CD4-positive, CD25-positive, alpha-beta regulatory T cell (primary cell): Measurements from ENCODE around the gene SCGB1D4. TPM values are rescaled to one million over a fixed set of nuclear protein-coding genes. Genes with fewer than 3 reads are reported as not detected.

ENCODE experiments used
- ATAC-seq, 2 donors: fragments of 150-1000 bp; cut with Tn5 transposase; one replicate each; pipeline ENCODE4 v1.10.0; 2021; ENCODE audit warnings: low read depth in 2 of 2, moderate number of reproducible peaks in 2 of 2, moderate library complexity in 1 of 2
- DNase-seq, 3 donors: peaks; one replicate each; pipeline versions ENCODE4 v3.0.0 to v3.0.0-alpha.2; 2012 to 2022; ENCODE audit warnings: mixed read lengths in 1 of 3
- H3K27ac ChIP-seq: one replicate; pipeline ENCODE4 v1.7.0; 2013; ENCODE audit warnings: mild to moderate bottlenecking, low read length; ENCODE audit not compliant: insufficient read depth, poor library complexity, severe bottlenecking
- H3K27me3 ChIP-seq: one replicate; pipeline ENCODE4 v1.7.0; 2013; ENCODE audit warnings: low read length; ENCODE audit not compliant: control insufficient read depth, insufficient read depth
- H3K36me3 ChIP-seq: one replicate; pipeline ENCODE4 v1.7.0; 2013; ENCODE audit warnings: mild to moderate bottlenecking, low read length, moderate library complexity; ENCODE audit not compliant: control insufficient read depth, insufficient read depth
- H3K4me1 ChIP-seq: 2 replicates; pipeline ENCODE4 v1.7.0; 2013; ENCODE audit warnings: mild to moderate bottlenecking, low read length; ENCODE audit not compliant: insufficient read depth, control insufficient read depth, poor library complexity, severe bottlenecking
- H3K4me3 ChIP-seq: one replicate; pipeline ENCODE4 v1.7.0; 2013; ENCODE audit warnings: low read depth, mild to moderate bottlenecking, low read length, moderate library complexity
- H3K9me3 ChIP-seq, 2 experiments: 1 replicate in 1 of 2; 2 replicates in 1 of 2; pipeline ENCODE4 v1.7.0; 2013; ENCODE audit warnings: low read length in 2 of 2, mild to moderate bottlenecking in 1 of 2, moderate library complexity in 1 of 2; ENCODE audit not compliant: control insufficient read depth in 2 of 2
- H3K27ac Mint-ChIP-seq, 3 donors: one replicate each; pipeline ENCODE4 v1.8.0; 2020 to 2022; ENCODE audit warnings: mild to moderate bottlenecking in 3 of 3, mixed read lengths in 3 of 3, moderate library complexity in 2 of 3
- H3K27me3 Mint-ChIP-seq: one replicate; pipeline ENCODE4 v1.8.0; 2022; ENCODE audit warnings: mild to moderate bottlenecking, mixed read lengths
- H3K36me3 Mint-ChIP-seq: one replicate; pipeline ENCODE4 v1.8.0; 2020; ENCODE audit warnings: mixed read lengths
- H3K4me1 Mint-ChIP-seq, 4 donors: one replicate each; pipeline ENCODE4 v1.8.0; 2020 to 2022; ENCODE audit warnings: mixed read lengths in 4 of 4, mild to moderate bottlenecking in 1 of 4
- H3K4me3 Mint-ChIP-seq, 4 donors: one replicate each; pipeline ENCODE4 v1.8.0; 2020 to 2022; ENCODE audit warnings: mild to moderate bottlenecking in 4 of 4, mixed read lengths in 4 of 4, moderate library complexity in 3 of 4
- H3K9me3 Mint-ChIP-seq, 7 donors: one replicate each; pipeline ENCODE4 v1.8.0; 2020 to 2022; ENCODE audit warnings: mixed read lengths in 7 of 7, mild to moderate bottlenecking in 3 of 7, moderate library complexity in 2 of 7
- polyA plus RNA-seq, 4 donors: library from polyadenylated mRNA; unstranded; fragments of 300-500 nt; fragmentation: Illumina TruSeq; gene quantifications; one replicate each; pipeline ENCODE4 v1.2.3, GENCODE V29; 2021
- total RNA-seq: library from RNA; stranded (reverse); gene quantifications from one replicate; pipeline ENCODE4 v1.2.3, GENCODE V29; 2022

SCGB1D4 gene
- total and polyA plus RNA-seq, 5 donors from 2014 or later: not detected

- Histone ChIP-seq H3K36me3 (no peaks in the 10 kb centered on the region), H3K4me3 (no peak overlapping the region), H3K9me3 (no peaks in the 10 kb centered on the region), H3K4me1 (no peaks in the 10 kb centered on the region), H3K27me3 (peaks cover 3% of the 10 kb centered on the region), H3K27ac (no peak overlapping the region)
- no peaks in the 10 kb centered on the region for H3K36me3 Mint-ChIP-seq
- peaks cover 31% of the 10 kb centered on the region for H3K27me3 Mint-ChIP-seq
- no peaks in the 10 kb centered on the region for H3K4me1 Mint-ChIP-seq
- DNase-seq: no peak
- no peak overlapping the region for H3K4me3 Mint-ChIP-seq
- no peak for ATAC-seq
- no peak overlapping the region for H3K27ac Mint-ChIP-seq
- H3K9me3 Mint-ChIP-seq: peaks cover 0 to 5% (median 0%) of the 10 kb centered on the region in 7 donors
These were observed 38.5 kb downstream of the SCGB1D4 start for GRCh38 chr11:62260261-62260953.

GRCh38 chr11:62256281-62256680 is 42.6 kb downstream of the SCGB1D4 start:
- Mint-ChIP-seq H3K4me3 (no peak overlapping the region), H3K4me1 (no peaks in the 10 kb centered on the region), H3K27ac (no peak overlapping the region), H3K9me3 (peaks cover 0 to 28% (median 13%) of the 10 kb centered on the region in 7 donors), H3K36me3 (peaks cover 9% of the 10 kb centered on the region), H3K27me3 (peaks cover 18% of the 10 kb centered on the region)
- ATAC-seq: no peak
- Histone ChIP-seq H3K9me3 (peaks cover 22 to 29% of the 10 kb centered on the region in 2 experiments), H3K27me3 (peaks cover 3% of the 10 kb centered on the region), H3K36me3 (no peaks in the 10 kb centered on the region), H3K4me3 (no peak overlapping the region), H3K4me1 (no peaks in the 10 kb centered on the region), H3K27ac (no peak overlapping the region)
- no peak for DNase-seq

GRCh38 chr11:62253999-62254542 is 44.8 kb downstream of the SCGB1D4 start:
- ATAC-seq: no peak
- H3K36me3 ChIP-seq: no peaks in the 10 kb centered on the region
- peaks cover 35 to 46% of the 10 kb centered on the region in 2 experiments for H3K9me3 ChIP-seq
- H3K27me3 Mint-ChIP-seq: peaks cover 16% of the 10 kb centered on the region
- H3K9me3 Mint-ChIP-seq: peaks cover 3 to 47% (median 25%) of the 10 kb centered on the region in 7 donors
- no peaks in the 10 kb centered on the region for H3K4me1 ChIP-seq
- no peaks in the 10 kb centered on the region for H3K4me1 Mint-ChIP-seq
- H3K4me3 Mint-ChIP-seq: no peak overlapping the region
- no peak for DNase-seq
- H3K27ac ChIP-seq: no peak overlapping the region
- no peak overlapping the region for H3K27ac Mint-ChIP-seq
- H3K27me3 ChIP-seq: peaks cover 3% of the 10 kb centered on the region
- H3K36me3 Mint-ChIP-seq: peaks cover 10% of the 10 kb centered on the region
- no peak overlapping the region for H3K4me3 ChIP-seq

GRCh38 chr11:62251698-62252097 is 47.2 kb downstream of the SCGB1D4 start:
- Mint-ChIP-seq H3K4me1 (no peaks in the 10 kb centered on the region), H3K27me3 (peaks cover 12% of the 10 kb centered on the region), H3K36me3 (peaks cover 10% of the 10 kb centered on the region), H3K9me3 (peaks cover 3 to 47% (median 27%) of the 10 kb centered on the region in 7 donors), H3K4me3 (no peak overlapping the region), H3K27ac (no peak overlapping the region)
- no peak for DNase-seq
- no peaks in the 10 kb centered on the region for H3K27me3 ChIP-seq
- no peaks in the 10 kb centered on the region for H3K4me1 ChIP-seq
- no peaks in the 10 kb centered on the region for H3K36me3 ChIP-seq
- H3K27ac ChIP-seq: no peak overlapping the region
- H3K9me3 ChIP-seq: peaks cover 35 to 46% of the 10 kb centered on the region in 2 experiments
- ATAC-seq: no peak
- H3K4me3 ChIP-seq: no peak overlapping the region

Other genes with a start within 250 kb of the SCGB1D4 start
- gene INCENP, start 175.1 kb downstream of the SCGB1D4 start, total RNA-seq: 36.6 TPM
- gene INCENP, start 175.1 kb downstream of the SCGB1D4 start, polyA plus RNA-seq: 1 to 10 TPM; 1.0 to 3.9 (median 2.3) TPM
- gene SCGB1D1, start 108.9 kb downstream of the SCGB1D4 start, total RNA-seq: not detected
- gene SCGB1D1, start 108.9 kb downstream of the SCGB1D4 start, polyA plus RNA-seq: not detected
- gene SCGB2A1, start 90.4 kb downstream of the SCGB1D4 start, total RNA-seq: not detected
- not detected for gene SCGB2A1, start 90.4 kb downstream of the SCGB1D4 start, polyA plus RNA-seq
- gene SCGB1D2, start 56.8 kb downstream of the SCGB1D4 start, total RNA-seq: not detected
- gene SCGB1D2, start 56.8 kb downstream of the SCGB1D4 start, polyA plus RNA-seq: not detected
- gene SCGB2A2, start 28.9 kb downstream of the SCGB1D4 start, total RNA-seq: not detected
- not detected for gene SCGB2A2, start 28.9 kb downstream of the SCGB1D4 start, polyA plus RNA-seq
- 0.57 TPM for gene ASRGL1, start 38.4 kb upstream of the SCGB1D4 start, total RNA-seq
- 1 to 10 TPM in 3 of 4 donors, not detected in 1; 1.4 to 3.6 (median 3.5) TPM for gene ASRGL1, start 38.4 kb upstream of the SCGB1D4 start, polyA plus RNA-seq
- gene SCGB1A1, start 120.0 kb upstream of the SCGB1D4 start, total RNA-seq: not detected
- gene SCGB1A1, start 120.0 kb upstream of the SCGB1D4 start, polyA plus RNA-seq: not detected
- 852 TPM for gene AHNAK, start 247.7 kb upstream of the SCGB1D4 start, total RNA-seq
- gene AHNAK, start 247.7 kb upstream of the SCGB1D4 start, polyA plus RNA-seq: 10 to 100 TPM; 22.3 to 59.3 (median 39.5) TPM